NCI-H2171 treated with DMSO at 0.1 percent for 48 hours (cell line): ENCODE measurements around the gene GRIA3.
A peak's percentile ranks its signal among the peaks of the same experiment; 100 is the strongest.

Source experiments
- DNase-seq: peaks from one replicate; lab custom pipeline; 2025; lab: John Stamatoyannopoulos, UW

GRIA3 gene

GRCh38 chrX:123274796-123275195 lies 90.7 kb downstream of the GRIA3 start:
- no peak for DNase-seq

GRCh38 chrX:123277347-123277746 lies 93.3 kb downstream of the GRIA3 start:
- no peak for DNase-seq

GRCh38 chrX:123277821-123278220 lies 93.7 kb downstream of the GRIA3 start:
- DNase-seq, result no peak

- DNase-seq, result no peak
These were observed 98.2 kb downstream of the GRIA3 start for GRCh38 chrX:123282241-123282640.

GRCh38 chrX:123283407-123283806 lies 99.3 kb downstream of the GRIA3 start:
- DNase-seq, result peak; percentile 85

- no peak for DNase-seq
These were observed 107.5 kb downstream of the GRIA3 start for GRCh38 chrX:123291623-123292022.

GRCh38 chrX:123298026-123298425 lies 113.9 kb downstream of the GRIA3 start:
- no peak for DNase-seq

GRCh38 chrX:123303429-123303828 lies 119.4 kb downstream of the GRIA3 start:
- no peak for DNase-seq

GRCh38 chrX:123308658-123309057 lies 124.6 kb downstream of the GRIA3 start:
- DNase-seq, result no peak

- no peak for DNase-seq
These were observed 126.0 kb downstream of the GRIA3 start for GRCh38 chrX:123310112-123310511.

GRCh38 chrX:123311486-123311885 lies 127.4 kb downstream of the GRIA3 start:
- no peak for DNase-seq

GRCh38 chrX:123313486-123313885 lies 129.4 kb downstream of the GRIA3 start:
- no peak for DNase-seq

GRCh38 chrX:123320622-123321021 lies 136.5 kb downstream of the GRIA3 start:
- no peak for DNase-seq

GRCh38 chrX:123322536-123322935 lies 138.5 kb downstream of the GRIA3 start:
- no peak for DNase-seq

GRCh38 chrX:123324625-123325024 lies 140.5 kb downstream of the GRIA3 start:
- DNase-seq, result no peak

GRCh38 chrX:123330229-123330942 lies 146.3 kb downstream of the GRIA3 start:
- DNase-seq, result no peak

- DNase-seq, result no peak
These were observed 147.3 kb downstream of the GRIA3 start for GRCh38 chrX:123331349-123331748.

GRCh38 chrX:123331859-123332258 lies 147.8 kb downstream of the GRIA3 start:
- DNase-seq, result no peak

GRCh38 chrX:123336666-123337065 lies 152.6 kb downstream of the GRIA3 start:
- no peak for DNase-seq

- no peak for DNase-seq
These were observed 154.0 kb downstream of the GRIA3 start for GRCh38 chrX:123337886-123338639.

GRCh38 chrX:123339221-123339905 lies 155.3 kb downstream of the GRIA3 start:
- no peak for DNase-seq

GRCh38 chrX:123340696-123341095 lies 156.6 kb downstream of the GRIA3 start:
- DNase-seq, result no peak

- no peak for DNase-seq
These were observed 164.4 kb downstream of the GRIA3 start for GRCh38 chrX:123348468-123348867.
